Urothelium cell line (cell line): ENCODE measurements around the gene SFTPB.

Experiments used
- DNase-seq: peaks from one replicate; pipeline ENCODE4 v3.0.0; 2011; ENCODE audit warnings: low spot score, mixed read lengths
- FAIRE-seq: peaks from 2 replicates; lab custom pipeline; 2011; peaks lifted over from hg19 to GRCh38; lab: Jason Lieb, UNC

Gene SFTPB

GRCh38 chr2:85703329-85703728 is 35.3 kb upstream of the SFTPB start:
- no peak for DNase-seq
- FAIRE-seq, result no peak

GRCh38 chr2:85702800-85703199 is 34.8 kb upstream of the SFTPB start:
- DNase-seq (no peak), FAIRE-seq (no peak)

- DNase-seq (no peak), FAIRE-seq (no peak)
Observed at GRCh38 chr2:85702172-85702571, 34.2 kb upstream of the SFTPB start.

- DNase-seq (no peak), FAIRE-seq (no peak)
Observed at GRCh38 chr2:85699325-85699724, 31.3 kb upstream of the SFTPB start.

GRCh38 chr2:85698880-85699254 is 30.9 kb upstream of the SFTPB start:
- DNase-seq, result no peak
- no peak for FAIRE-seq

- DNase-seq, result no peak
- FAIRE-seq, result no peak
Observed at GRCh38 chr2:85698184-85698879, 30.3 kb upstream of the SFTPB start.

- FAIRE-seq (no peak), DNase-seq (no peak)
Observed at GRCh38 chr2:85697716-85698115, 29.7 kb upstream of the SFTPB start.

- FAIRE-seq (no peak), DNase-seq (no peak)
Observed at GRCh38 chr2:85697096-85697495, 29.1 kb upstream of the SFTPB start.

GRCh38 chr2:85695691-85696668 is 28.0 kb upstream of the SFTPB start:
- no peak for DNase-seq

GRCh38 chr2:85695121-85695520 is 27.1 kb upstream of the SFTPB start:
- DNase-seq (no peak), FAIRE-seq (no peak)

More at GRCh38 chr2:85695691-85696668, 28.0 kb upstream of the SFTPB start:
- no peak for FAIRE-seq

- DNase-seq (no peak), FAIRE-seq (no peak)
Observed at GRCh38 chr2:85694052-85695025, 26.3 kb upstream of the SFTPB start, which contains the start of gene GNLY. Gene GNLY, plus strand, starts transcription at chr2:85694358. Its CDS starts 61 bp downstream, at chr2:85694419.

- DNase-seq, result no peak
- FAIRE-seq, result no peak
Observed at GRCh38 chr2:85692039-85692645, 24.1 kb upstream of the SFTPB start.

GRCh38 chr2:85690932-85691331 is 22.9 kb upstream of the SFTPB start:
- DNase-seq (no peak), FAIRE-seq (no peak)

GRCh38 chr2:85684806-85685205 is 16.8 kb upstream of the SFTPB start:
- no peak for DNase-seq
- FAIRE-seq, result no peak

- peak; percentile 40 for FAIRE-seq
Observed at GRCh38 chr2:85684380-85684779, 16.4 kb upstream of the SFTPB start.

GRCh38 chr2:85682378-85682777 is 14.4 kb upstream of the SFTPB start:
- FAIRE-seq (no peak), DNase-seq (no peak)

More at GRCh38 chr2:85684380-85684779, 16.4 kb upstream of the SFTPB start:
- no peak for DNase-seq

GRCh38 chr2:85681776-85682175 is 13.8 kb upstream of the SFTPB start:
- no peak for FAIRE-seq

GRCh38 chr2:85681372-85681763 is 13.4 kb upstream of the SFTPB start:
- FAIRE-seq (no peak), DNase-seq (no peak)

More at GRCh38 chr2:85681776-85682175, 13.8 kb upstream of the SFTPB start:
- DNase-seq, result no peak

GRCh38 chr2:85680707-85681371 is 12.8 kb upstream of the SFTPB start:
- no peak for DNase-seq
- FAIRE-seq, result no peak
